ENCODE measurements around the gene CELF4. TPM values are rescaled to one million over a fixed set of nuclear protein-coding genes. Genes with fewer than 3 reads are reported as not detected.

Gene CELF4
- total RNA-seq, 1 experiment from 2014 or later, result 0.40 TPM

GRCh38 chr18:37424507-37424906 is 141.1 kb downstream of the CELF4 start:
- Histone ChIP-seq H3K4me2 (ENCODE audit: low read length) (no peak overlapping the region), H3F3A (ENCODE audit: low read length, unreplicated experiment) (no peaks in the 10 kb centered on the region), H3K9ac (ENCODE audit: low read length) (no peak overlapping the region), H3K9me2 (replicated peaks; ENCODE audit: low read length) (no peaks in the 10 kb centered on the region), H3K27me3 (ENCODE audit: low read length) (no peaks in the 10 kb centered on the region), H2AFZ (ENCODE audit: low read length) (no peak overlapping the region), H3K4me3 (ENCODE audit: low read length) (no peak overlapping the region), H4K20me1 (ENCODE audit: low read length) (no peaks in the 10 kb centered on the region), H3K4me1 (ENCODE audit: insufficient read depth, low read length) (no peaks in the 10 kb centered on the region), H3K27ac (ENCODE audit: low read length) (no peak overlapping the region), H3K9me3 (ENCODE audit: low read length) (no peaks in the 10 kb centered on the region), H3K36me3 (ENCODE audit: low read depth, low read length) (no peaks in the 10 kb centered on the region), H3K79me2 (ENCODE audit: low read length) (no peaks in the 10 kb centered on the region)
- POLR2A ChIA-PET (ENCODE audit: unreplicated experiment), result no interaction called here
- DNase-seq, result no peak
- no TSS peak for BruUV-seq (replicated peaks)
- ATAC-seq, result no peak
- CTCF ChIA-PET, result no interaction called here
- TF ChIP-seq CTCF (conservative IDR thresholded peaks at IDR 0.05; ENCODE audit: low read depth, low read length) (no peak), EZH2phosphoT487 (IDR thresholded peaks at IDR 0.05; ENCODE audit: borderline replicate concordance, low read length) (no peak), EZH2 (IDR thresholded peaks at IDR 0.05; ENCODE audit: low read length, unreplicated experiment) (no peak)
- intact Hi-C loops (cut with micrococcal nuclease), result no loop called here

- H3K36me3 ChIP-seq (ENCODE audit: low read depth, low read length), result no peaks in the 10 kb centered on the region
- no peaks in the 10 kb centered on the region for H4K20me1 ChIP-seq (ENCODE audit: low read length)
- H3K4me3 ChIP-seq (ENCODE audit: low read length), result no peak overlapping the region
- H3K4me1 ChIP-seq (ENCODE audit: insufficient read depth, low read length), result no peaks in the 10 kb centered on the region
- no peaks in the 10 kb centered on the region for H3K9me2 ChIP-seq (replicated peaks; ENCODE audit: low read length)
- BruUV-seq (replicated peaks), result no TSS peak
- ATAC-seq (no peak), DNase-seq (no peak)
- intact Hi-C loops (cut with micrococcal nuclease), result no loop called here
- ChIA-PET CTCF (no interaction called here), POLR2A (ENCODE audit: unreplicated experiment) (no interaction called here)
- no peaks in the 10 kb centered on the region for H3K79me2 ChIP-seq (ENCODE audit: low read length)
- no peaks in the 10 kb centered on the region for H3K27me3 ChIP-seq (ENCODE audit: low read length)
- no peaks in the 10 kb centered on the region for H3K9me3 ChIP-seq (ENCODE audit: low read length)
- H2AFZ ChIP-seq (ENCODE audit: low read length), result no peak overlapping the region
- H3K27ac ChIP-seq (ENCODE audit: low read length), result no peak overlapping the region
- H3K9ac ChIP-seq (ENCODE audit: low read length), result no peak overlapping the region
- no peaks in the 10 kb centered on the region for H3F3A ChIP-seq (ENCODE audit: low read length, unreplicated experiment)
- no peak for TF ChIP-seq EZH2 (IDR thresholded peaks at IDR 0.05; ENCODE audit: low read length, unreplicated experiment)
- no peak for TF ChIP-seq EZH2phosphoT487 (IDR thresholded peaks at IDR 0.05; ENCODE audit: borderline replicate concordance, low read length)
- TF ChIP-seq CTCF (conservative IDR thresholded peaks at IDR 0.05; ENCODE audit: low read depth, low read length), result no peak
- H3K4me2 ChIP-seq (ENCODE audit: low read length), result no peak overlapping the region
These were observed 143.0 kb downstream of the CELF4 start for GRCh38 chr18:37422596-37422995.

- no peak overlapping the region for H2AFZ ChIP-seq (ENCODE audit: low read length)
- no peak overlapping the region for H3K4me2 ChIP-seq (ENCODE audit: low read length)
- ChIA-PET CTCF (no interaction called here), POLR2A (ENCODE audit: unreplicated experiment) (no interaction called here)
- H4K20me1 ChIP-seq (ENCODE audit: low read length), result no peaks in the 10 kb centered on the region
- no peaks in the 10 kb centered on the region for H3K27me3 ChIP-seq (ENCODE audit: low read length)
- TF ChIP-seq CTCF (conservative IDR thresholded peaks at IDR 0.05; ENCODE audit: low read depth, low read length) (no peak), EZH2phosphoT487 (IDR thresholded peaks at IDR 0.05; ENCODE audit: borderline replicate concordance, low read length) (no peak), EZH2 (IDR thresholded peaks at IDR 0.05; ENCODE audit: low read length, unreplicated experiment) (no peak)
- no peak for DNase-seq
- no peaks in the 10 kb centered on the region for H3K9me3 ChIP-seq (ENCODE audit: low read length)
- H3K9me2 ChIP-seq (replicated peaks; ENCODE audit: low read length), result no peaks in the 10 kb centered on the region
- no peak overlapping the region for H3K27ac ChIP-seq (ENCODE audit: low read length)
- H3F3A ChIP-seq (ENCODE audit: low read length, unreplicated experiment), result no peaks in the 10 kb centered on the region
- H3K79me2 ChIP-seq (ENCODE audit: low read length), result no peaks in the 10 kb centered on the region
- H3K9ac ChIP-seq (ENCODE audit: low read length), result no peak overlapping the region
- no TSS peak for BruUV-seq (replicated peaks)
- H3K36me3 ChIP-seq (ENCODE audit: low read depth, low read length), result no peaks in the 10 kb centered on the region
- no peak overlapping the region for H3K4me3 ChIP-seq (ENCODE audit: low read length)
- intact Hi-C loops (cut with micrococcal nuclease), result no loop called here
- H3K4me1 ChIP-seq (ENCODE audit: insufficient read depth, low read length), result no peaks in the 10 kb centered on the region
- ATAC-seq, result no peak
These were observed 143.5 kb downstream of the CELF4 start for GRCh38 chr18:37422116-37422515.

All from PC-3 (cell line).